Erythroblast (primary cell): ENCODE data around the gene DHRS4L2.
"Not testable (repeated sequence)": the region's sequence is repeated elsewhere in the genome, so short reads cannot be mapped to it uniquely, and the experiment has no call there.

ENCODE experiments used
- GATA1 ChIP-seq: IDR thresholded peaks from 2 replicates; pipeline ENCODE4 v1.6.1; 2011; ENCODE audit warnings: low read depth, mild to moderate bottlenecking, control low read depth, low read length, moderate library complexity
- POLR2A ChIP-seq: IDR thresholded peaks from 2 replicates; pipeline ENCODE4 v1.6.1; 2011; ENCODE audit warnings: mild to moderate bottlenecking, low read length

DNA sequence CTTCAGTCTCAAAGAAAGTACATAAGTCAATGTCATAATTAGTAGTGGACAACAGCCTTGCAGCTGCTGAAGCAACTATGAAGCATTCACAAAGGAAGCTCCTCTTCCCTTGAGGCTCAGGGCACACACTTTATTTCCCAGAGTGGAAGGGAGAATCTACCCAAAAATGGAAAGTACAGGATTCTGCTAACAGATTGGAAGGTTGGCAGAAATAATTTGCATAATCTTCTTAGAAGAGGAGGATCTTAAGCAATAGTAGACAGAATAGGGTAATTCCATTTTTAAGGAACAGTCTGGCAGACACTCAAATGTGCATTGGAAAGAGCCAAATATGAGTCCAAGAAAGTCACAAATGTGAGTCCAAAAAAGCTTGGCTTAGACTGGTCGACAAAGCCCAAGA, 2.2 kb downstream of the DHRS4L2 start:
- not testable (repeated sequence) for TF ChIP-seq POLR2A, GATA1
